Vagina (tissue), 2 donors: Measurements from ENCODE around the gene KDM5B. TPM values are rescaled to one million over a fixed set of nuclear protein-coding genes. Genes with fewer than 3 reads are reported as not detected.
"Not testable (repeated sequence)": the region's sequence is repeated elsewhere in the genome, so short reads cannot be mapped to it uniquely, and the experiment has no call there.

ENCODE experiments used
- DNase-seq, 2 donors: peaks; one replicate each; pipeline ENCODE4 v3.0.0-alpha.2; 2017; ENCODE audit errors: extremely low spot score in 2 of 2
- H3K27ac ChIP-seq: fragments of 200-600 bp; sonication (generic); one replicate; pipeline ENCODE4 v1.5.1; 2019
- H3K27me3 ChIP-seq: fragments of 200-600 bp; sonication (generic); one replicate; pipeline ENCODE4 v1.5.1; 2019
- H3K36me3 ChIP-seq, 2 donors: fragments of 200-600 bp; sonication (generic); one replicate each; pipeline ENCODE4 v1.5.1; 2017 to 2019
- H3K4me1 ChIP-seq: fragments of 200-600 bp; sonication (generic); one replicate; pipeline ENCODE4 v1.5.1; 2019
- H3K4me3 ChIP-seq, 2 donors: fragments of 200-600 bp; sonication (generic); 1 replicate in 1 of 2; 2 replicates in 1 of 2; pipeline ENCODE4 v1.5.1; 2016 to 2019
- H3K9me3 ChIP-seq: fragments of 200-600 bp; sonication (generic); one replicate; pipeline ENCODE4 v1.5.1; 2019
- POLR2A ChIP-seq, 2 donors: fragments of 450-650 bp; IDR thresholded peaks; one replicate each; pipeline ENCODE4 v1.6.1; 2017; ENCODE audit warnings: antibody characterized with exemption in 2 of 2, mild to moderate bottlenecking in 2 of 2, moderate library complexity in 2 of 2
- POLR2AphosphoS5 ChIP-seq, 2 donors: sonication (generic); formaldehyde crosslinking; IDR thresholded peaks; one replicate each; pipeline ENCODE4 v1.9.0; 2017; ENCODE audit warnings: antibody characterized with exemption in 2 of 2, mild to moderate bottlenecking in 2 of 2, low read depth in 1 of 2; ENCODE audit not compliant: insufficient read depth in 1 of 2
- intact Hi-C: fragments of 100-400 bp; cut with DNase I; formaldehyde crosslinking; loops from one replicate; pipeline ENCODE4 v1.15.1; 2023
- total RNA-seq: library from RNA; depleted of rRNA; stranded (reverse); fragments of >200 nt; gene quantifications from one replicate; pipeline ENCODE4 v1.2.3, GENCODE V29; 2016
- TF ChIP-seq, protein P1 (sequence below), 3 experiments: fragments of 450-650 bp in 2 of 3; fragments of 200-600 bp in 1 of 3; sonication (generic) in 1 of 3; IDR thresholded peaks; one replicate each; pipeline ENCODE4 v1.5.1; 2017 to 2019; ENCODE audit warnings: antibody characterized with exemption in 3 of 3, mild to moderate bottlenecking in 2 of 3, moderate library complexity in 2 of 3

KDM5B gene
- total RNA-seq, 1 donor from 2014 or later: 99.4 TPM

DNA sequence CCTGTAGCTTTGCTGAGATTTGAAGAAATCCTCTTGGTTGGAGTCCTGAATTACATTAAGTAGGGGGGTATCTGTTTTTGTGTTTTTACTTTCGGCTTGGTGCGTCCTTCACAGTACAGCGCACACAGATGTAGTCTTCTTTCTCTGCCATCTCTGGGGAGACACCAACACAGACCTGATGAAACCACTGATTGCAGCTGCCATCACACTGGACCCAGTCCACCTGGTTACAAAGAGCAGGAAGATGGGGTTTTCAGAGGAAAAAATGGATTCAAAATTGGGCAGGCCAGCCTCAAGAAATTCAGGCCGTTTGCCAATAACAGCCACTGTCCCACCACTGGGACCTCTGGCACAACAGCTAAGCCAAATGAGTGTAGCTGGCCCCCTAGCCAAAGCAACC lies 79.3 kb downstream of the KDM5B start:
- Histone ChIP-seq H3K36me3 (peaks cover 0 to 72% of the 10 kb centered on the region in 2 donors), H3K27ac (no peak overlapping the region), H3K4me3 (no peak overlapping the region), H3K9me3 (no peaks in the 10 kb centered on the region), H3K4me1 (no peaks in the 10 kb centered on the region), H3K27me3 (no peaks in the 10 kb centered on the region)
- TF ChIP-seq POLR2A (IDR thresholded peaks at IDR 0.05): no peak
- TF ChIP-seq, protein P1, sequence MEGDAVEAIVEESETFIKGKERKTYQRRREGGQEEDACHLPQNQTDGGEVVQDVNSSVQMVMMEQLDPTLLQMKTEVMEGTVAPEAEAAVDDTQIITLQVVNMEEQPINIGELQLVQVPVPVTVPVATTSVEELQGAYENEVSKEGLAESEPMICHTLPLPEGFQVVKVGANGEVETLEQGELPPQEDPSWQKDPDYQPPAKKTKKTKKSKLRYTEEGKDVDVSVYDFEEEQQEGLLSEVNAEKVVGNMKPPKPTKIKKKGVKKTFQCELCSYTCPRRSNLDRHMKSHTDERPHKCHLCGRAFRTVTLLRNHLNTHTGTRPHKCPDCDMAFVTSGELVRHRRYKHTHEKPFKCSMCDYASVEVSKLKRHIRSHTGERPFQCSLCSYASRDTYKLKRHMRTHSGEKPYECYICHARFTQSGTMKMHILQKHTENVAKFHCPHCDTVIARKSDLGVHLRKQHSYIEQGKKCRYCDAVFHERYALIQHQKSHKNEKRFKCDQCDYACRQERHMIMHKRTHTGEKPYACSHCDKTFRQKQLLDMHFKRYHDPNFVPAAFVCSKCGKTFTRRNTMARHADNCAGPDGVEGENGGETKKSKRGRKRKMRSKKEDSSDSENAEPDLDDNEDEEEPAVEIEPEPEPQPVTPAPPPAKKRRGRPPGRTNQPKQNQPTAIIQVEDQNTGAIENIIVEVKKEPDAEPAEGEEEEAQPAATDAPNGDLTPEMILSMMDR (IDR thresholded peaks at IDR 0.05): no peak
- no peak for TF ChIP-seq POLR2AphosphoS5 (IDR thresholded peaks at IDR 0.05; ENCODE audit: insufficient read depth in 1 of 2, low read depth in 1 of 2)
- DNase-seq: no peak
- intact Hi-C loops: no loop called here

DNA sequence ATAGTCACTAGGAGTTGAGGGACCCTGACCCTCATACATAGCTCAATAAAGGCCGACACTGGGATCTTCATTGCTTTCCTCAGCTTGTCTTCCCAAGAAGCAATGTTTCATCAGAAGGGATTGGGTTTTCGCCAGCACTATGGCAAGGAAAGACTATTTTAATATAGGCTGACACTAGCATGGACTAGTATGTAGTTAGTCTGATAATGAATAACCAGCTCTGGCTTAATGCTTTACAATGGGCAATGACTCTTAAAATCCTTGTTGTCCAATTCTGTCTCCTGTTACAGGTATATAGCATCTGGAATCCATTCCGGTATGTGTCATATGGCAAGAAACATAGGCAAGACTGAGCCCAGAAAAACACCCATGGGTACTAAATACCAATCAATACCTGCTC lies 82.7 kb downstream of the KDM5B start:
- H3K27me3 ChIP-seq: no peaks in the 10 kb centered on the region
- peaks cover 0 to 38% of the 10 kb centered on the region in 2 donors for H3K36me3 ChIP-seq
- no peak overlapping the region for H3K27ac ChIP-seq
- H3K9me3 ChIP-seq: no peaks in the 10 kb centered on the region
- DNase-seq: no peak
- TF ChIP-seq, protein P1 (IDR thresholded peaks at IDR 0.05): no peak
- TF ChIP-seq POLR2AphosphoS5 (IDR thresholded peaks at IDR 0.05; ENCODE audit: insufficient read depth in 1 of 2, low read depth in 1 of 2) (no peak), POLR2A (IDR thresholded peaks at IDR 0.05) (no peak)
- H3K4me1 ChIP-seq: no peaks in the 10 kb centered on the region
- no peak overlapping the region for H3K4me3 ChIP-seq
- intact Hi-C loops: loop anchor here (2.0 kb wide), 1 partner anchor 17 kb away; no protein-coding TSS in a partner anchor

GRCh38 chr1:202723708-202724107 lies 84.5 kb downstream of the KDM5B start:
- intact Hi-C loops: loop anchor here (2.0 kb wide), 1 partner anchor 15 kb away; no protein-coding TSS in a partner anchor
- Histone ChIP-seq H3K4me1 (no peaks in the 10 kb centered on the region), H3K9me3 (no peaks in the 10 kb centered on the region), H3K27ac (no peak overlapping the region), H3K4me3 (no peak overlapping the region), H3K27me3 (no peaks in the 10 kb centered on the region), H3K36me3 (peaks cover 0 to 20% of the 10 kb centered on the region in 2 donors)
- no peak for TF ChIP-seq POLR2AphosphoS5 (IDR thresholded peaks at IDR 0.05; ENCODE audit: insufficient read depth in 1 of 2, low read depth in 1 of 2)
- TF ChIP-seq, protein P1 (IDR thresholded peaks at IDR 0.05): no peak
- no peak for TF ChIP-seq POLR2A (IDR thresholded peaks at IDR 0.05)
- no peak for DNase-seq

- intact Hi-C loops, H3K4me1 ChIP-seq, DNase-seq, H3K27ac ChIP-seq, H3K9me3 ChIP-seq, H3K4me3 ChIP-seq, H3K27me3 ChIP-seq: not testable (repeated sequence)
- peaks cover 0 to 13% of the 10 kb centered on the region in 2 donors for H3K36me3 ChIP-seq
Measured at GRCh38 chr1:202723046-202723445, 85.2 kb downstream of the KDM5B start.

DNA sequence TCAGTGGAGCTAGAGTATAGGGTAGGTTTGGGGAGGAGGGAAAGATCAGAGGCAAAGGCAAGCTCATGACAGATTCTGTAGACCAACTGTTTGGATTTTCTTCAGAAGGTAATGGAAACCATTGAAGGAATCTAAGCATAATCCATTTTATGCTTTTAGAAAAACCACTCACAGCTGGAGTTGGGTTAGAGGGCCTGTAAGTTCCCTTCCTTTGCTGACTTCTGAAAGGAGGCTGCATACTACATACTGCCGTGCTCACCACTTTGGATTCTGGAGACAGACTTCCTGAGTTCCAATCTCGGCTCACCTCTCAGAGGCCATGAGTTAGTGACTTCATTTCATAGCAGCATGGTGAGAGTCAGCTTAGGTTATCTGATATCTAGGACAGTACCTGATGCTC lies 91.6 kb downstream of the KDM5B start:
- no peak for DNase-seq
- Histone ChIP-seq H3K27me3 (no peaks in the 10 kb centered on the region), H3K4me3 (no peak overlapping the region), H3K27ac (no peak overlapping the region), H3K36me3 (no peaks in the 10 kb centered on the region), H3K4me1 (no peaks in the 10 kb centered on the region), H3K9me3 (no peaks in the 10 kb centered on the region)
- TF ChIP-seq POLR2A (IDR thresholded peaks at IDR 0.05): no peak
- TF ChIP-seq, protein P1 (IDR thresholded peaks at IDR 0.05): no peak
- TF ChIP-seq POLR2AphosphoS5 (IDR thresholded peaks at IDR 0.05; ENCODE audit: insufficient read depth in 1 of 2, low read depth in 1 of 2): no peak
- intact Hi-C loops: loop anchor here (10.0 kb wide), 1 partner anchor 532 kb away; no protein-coding TSS in a partner anchor

DNA sequence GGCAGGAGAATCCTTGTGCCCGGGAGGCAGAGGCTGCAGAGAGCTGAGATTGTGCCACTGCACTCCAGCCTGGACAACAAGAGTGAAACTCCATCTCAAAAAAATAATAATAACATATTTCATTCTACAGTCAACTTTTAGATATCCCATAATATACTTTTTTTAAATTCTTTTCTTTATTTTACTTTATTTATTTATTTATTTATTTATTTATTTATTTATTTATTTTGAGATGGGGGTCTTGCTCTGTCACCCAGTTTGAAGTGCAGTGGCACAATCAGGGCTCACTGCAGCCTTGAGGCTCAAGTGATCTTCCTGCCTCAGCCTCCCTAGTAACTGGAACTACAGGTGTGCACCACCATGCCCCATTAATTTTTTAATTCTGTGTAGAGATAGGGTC lies 94.0 kb downstream of the KDM5B start:
- not testable (repeated sequence) for DNase-seq, H3K27ac ChIP-seq, H3K4me3 ChIP-seq, H3K36me3 ChIP-seq, H3K9me3 ChIP-seq, H3K27me3 ChIP-seq
- H3K4me1 ChIP-seq: peaks cover 16% of the 10 kb centered on the region
- intact Hi-C loops: loop anchor here (10.0 kb wide), 1 partner anchor 529 kb away; no protein-coding TSS in a partner anchor
